SK-N-SH (cell line): ENCODE results near the gene NCAM1. TPM values are rescaled to one million over a fixed set of nuclear protein-coding genes. Genes with fewer than 3 reads are reported as not detected.

Experiments
- CTCF ChIA-PET: fragments of 300-600, 350-600 bp; formaldehyde crosslinking; extraction: SDS; loops from one replicate; lab custom pipeline; 2021; lab: Yijun Ruan, JAX
- POLR2A ChIA-PET: fragments of 350-600 bp; sonication (Branson Sonifier 250); formaldehyde crosslinking; extraction: SDS; loops from one replicate; lab custom pipeline; 2020; ENCODE audit warnings: antibody characterized with exemption, inconsistent platforms; lab: Yijun Ruan, JAX
- DNase-seq: peaks from one replicate; pipeline ENCODE4 v3.0.0; 2012
- H2AFZ ChIP-seq: fragments of 200-600 bp; sonication (generic); 2 replicates; pipeline ENCODE4 v1.8.1; 2016; ENCODE audit warnings: antibody characterized with exemption, mild to moderate bottlenecking, low read depth
- H3F3A ChIP-seq: fragments of 200-600 bp; sonication (generic); replicated peaks from 2 replicates; pipeline ENCODE3; 2016; ENCODE audit warnings: antibody characterized with exemption, mild to moderate bottlenecking; ENCODE audit not compliant: insufficient read depth
- H3K27ac ChIP-seq, 2 experiments: fragments of 200-500 bp in 1 of 2; fragments of 200-600 bp in 1 of 2; sonication (Bioruptor generic) in 1 of 2; sonication (generic), shearing (Covaris generic) in 1 of 2; 2 replicates each; pipeline versions ENCODE4 v1.5.1 to v1.6.1; 2014 to 2016; ENCODE audit warnings: low read depth in 2 of 2, inconsistent platforms in 1 of 2, low read length in 1 of 2, mild to moderate bottlenecking in 1 of 2, mixed read lengths in 1 of 2
- H3K27me3 ChIP-seq: fragments of 200-600 bp; sonication (generic), shearing (Covaris generic); 2 replicates; pipeline ENCODE4 v1.6.1; 2016; ENCODE audit warnings: mixed run types; ENCODE audit not compliant: insufficient read depth
- H3K36me3 ChIP-seq, 2 experiments: fragments of 200-500 bp in 1 of 2; fragments of 200-600 bp in 1 of 2; sonication (Bioruptor generic) in 1 of 2; sonication (generic) in 1 of 2; replicated peaks in 1 of 2; 2 replicates each; pipeline versions ENCODE3 to v1.5.1; 2014 to 2016; ENCODE audit warnings: low read length in 1 of 2, mild to moderate bottlenecking in 1 of 2; ENCODE audit not compliant: insufficient read depth in 2 of 2, control insufficient read depth in 1 of 2
- H3K4me1 ChIP-seq, 2 experiments: fragments of 200-500 bp in 1 of 2; fragments of 200-600 bp in 1 of 2; sonication (Bioruptor generic) in 1 of 2; sonication (generic), shearing (Covaris generic) in 1 of 2; 2 replicates each; pipeline versions ENCODE4 v1.5.1 to v1.6.1; 2014 to 2016; ENCODE audit warnings: low read depth in 1 of 2, low read length in 1 of 2, mixed run types in 1 of 2; ENCODE audit not compliant: insufficient read depth in 2 of 2, control insufficient read depth in 1 of 2
- H3K4me2 ChIP-seq: fragments of 200-600 bp; sonication (generic), shearing (Covaris generic); 2 replicates; pipeline ENCODE4 v1.6.1; 2017; ENCODE audit warnings: mixed run types
- H3K4me3 ChIP-seq, 2 experiments: fragments of 200-500 bp in 1 of 2; fragments of 200-600 bp in 1 of 2; sonication (Bioruptor generic) in 1 of 2; sonication (generic), shearing (Covaris generic) in 1 of 2; 2 replicates each; pipeline versions ENCODE4 v1.5.1 to v1.8.1; 2014 to 2016; ENCODE audit warnings: low read depth in 2 of 2, inconsistent platforms in 1 of 2, low read length in 1 of 2, mild to moderate bottlenecking in 1 of 2, mixed read lengths in 1 of 2, moderate library complexity in 1 of 2
- H3K79me2 ChIP-seq: fragments of 200-600 bp; sonication (generic); 2 replicates; pipeline ENCODE4 v1.8.1; 2017; ENCODE audit warnings: mild to moderate bottlenecking; ENCODE audit not compliant: insufficient read depth
- H3K9ac ChIP-seq: fragments of 200-600 bp; sonication (generic); 2 replicates; pipeline ENCODE4 v1.6.1; 2017; ENCODE audit warnings: mixed run types
- H3K9me2 ChIP-seq: fragments of 200-600 bp; sonication (generic); 2 replicates; pipeline ENCODE4 v1.6.1; 2017; ENCODE audit warnings: mixed run types
- H3K9me3 ChIP-seq: fragments of 200-600 bp; sonication (generic); 2 replicates; pipeline ENCODE4 v1.6.1; 2017; ENCODE audit warnings: mixed run types, mild to moderate bottlenecking, moderate library complexity
- H4K20me1 ChIP-seq: fragments of 200-600 bp; sonication (generic); 2 replicates; pipeline ENCODE4 v1.6.1; 2017; ENCODE audit warnings: mild to moderate bottlenecking, mixed run types; ENCODE audit not compliant: insufficient read depth
- CHD2 ChIP-seq: fragments of 150-350 bp; IDR thresholded peaks from 2 replicates; pipeline ENCODE4 v1.6.1; 2018; ENCODE audit warnings: low read length; ENCODE audit not compliant: partially characterized antibody
- ELF1 ChIP-seq: IDR thresholded peaks from 2 replicates; pipeline ENCODE4 v1.4.0; 2012
- EP300 ChIP-seq, 2 experiments: IDR thresholded peaks; 2 replicates each; pipeline versions ENCODE4 v1.4.0 to v1.6.1; 2012; ENCODE audit warnings: borderline replicate concordance in 1 of 2, low read depth in 1 of 2, low read length in 1 of 2
- FOSL2 ChIP-seq: IDR thresholded peaks from 2 replicates; pipeline ENCODE4 v1.4.0; 2012; ENCODE audit warnings: low read depth, mild to moderate bottlenecking, moderate library complexity, borderline replicate concordance
- FOXJ3 ChIP-seq: sonication (generic); formaldehyde crosslinking; IDR thresholded peaks from 2 replicates; pipeline ENCODE4 v1.5.1; 2020; ENCODE audit warnings: mild to moderate bottlenecking, missing genetic modification reagents
- FOXM1 ChIP-seq: IDR thresholded peaks from 2 replicates; pipeline ENCODE4 v1.4.0; 2012; ENCODE audit warnings: low read depth, mild to moderate bottlenecking
- GABPA ChIP-seq: IDR thresholded peaks from 2 replicates; pipeline ENCODE4 v1.4.0; 2012; ENCODE audit warnings: low read depth, mild to moderate bottlenecking
- MEF2A ChIP-seq: IDR thresholded peaks from 2 replicates; pipeline ENCODE4 v1.4.0; 2012; ENCODE audit warnings: low read depth, borderline replicate concordance
- MXI1 ChIP-seq: IDR thresholded peaks from 2 replicates; pipeline ENCODE4 v1.6.1; 2012; ENCODE audit warnings: mild to moderate bottlenecking, low read depth, low read length, improper control_type of control experiment
- NFIC ChIP-seq: IDR thresholded peaks from 2 replicates; pipeline ENCODE4 v1.4.0; 2012; ENCODE audit warnings: borderline replicate concordance
- POLR2AphosphoS5 ChIP-seq: IDR thresholded peaks from 2 replicates; pipeline ENCODE4 v1.6.1; 2012; ENCODE audit warnings: low read depth, low read length
- RAD21 ChIP-seq: IDR thresholded peaks from 2 replicates; pipeline ENCODE4 v1.6.1; 2012; ENCODE audit warnings: mild to moderate bottlenecking, low read length
- RCOR1 ChIP-seq: fragments of 150-350 bp; IDR thresholded peaks from 2 replicates; pipeline ENCODE4 v1.6.1; 2017; ENCODE audit warnings: antibody characterized with exemption, low read length
- RXRA ChIP-seq: IDR thresholded peaks from 2 replicates; pipeline ENCODE4 v1.4.0; 2012; ENCODE audit warnings: low read depth, mild to moderate bottlenecking, borderline replicate concordance
- SMC3 ChIP-seq: IDR thresholded peaks from 2 replicates; pipeline ENCODE4 v1.6.1; 2012; ENCODE audit warnings: low read depth, low read length, improper control_type of control experiment
- TAF1 ChIP-seq: IDR thresholded peaks from 2 replicates; pipeline ENCODE4 v1.6.1; 2012; ENCODE audit warnings: low read depth, mild to moderate bottlenecking, low read length, moderate library complexity, borderline replicate concordance
- WGBS: methylation state at CpG from one replicate; pipeline ENCODE4 v1.1.6; 2017; ENCODE audit warnings: low lambda C conversion rate; 5-methylcytosine and 5-hydroxymethylcytosine counted together
- polyA plus RNA-seq, 3 experiments: library from polyadenylated mRNA; depleted of rRNA; stranded (reverse); fragments of >200 nt; gene quantifications; 2 replicates each; pipeline ENCODE4 v1.2.3, GENCODE V29; 2012
- TF ChIP-seq, protein P1 (sequence below): IDR thresholded peaks from 2 replicates; pipeline ENCODE4; 2012
- TF ChIP-seq, protein P2 (sequence below): IDR thresholded peaks from 2 replicates; pipeline ENCODE4 v1.4.0; 2012; ENCODE audit warnings: low read depth
- TF ChIP-seq, protein P3 (sequence below): fragments of 200-600 bp; sonication (generic); IDR thresholded peaks from 2 replicates; pipeline ENCODE4 v1.6.1; 2017; ENCODE audit warnings: antibody characterized with exemption, mild to moderate bottlenecking, moderate library complexity
- TF ChIP-seq, protein P4 (sequence below): IDR thresholded peaks from 2 replicates; pipeline ENCODE4 v1.4.0; 2012; ENCODE audit warnings: low read depth, borderline replicate concordance

NCAM1 gene
- polyA plus RNA-seq, 1 of the 3 experiments (the other 2 are of a cell fraction) = 19.4 TPM

DNA sequence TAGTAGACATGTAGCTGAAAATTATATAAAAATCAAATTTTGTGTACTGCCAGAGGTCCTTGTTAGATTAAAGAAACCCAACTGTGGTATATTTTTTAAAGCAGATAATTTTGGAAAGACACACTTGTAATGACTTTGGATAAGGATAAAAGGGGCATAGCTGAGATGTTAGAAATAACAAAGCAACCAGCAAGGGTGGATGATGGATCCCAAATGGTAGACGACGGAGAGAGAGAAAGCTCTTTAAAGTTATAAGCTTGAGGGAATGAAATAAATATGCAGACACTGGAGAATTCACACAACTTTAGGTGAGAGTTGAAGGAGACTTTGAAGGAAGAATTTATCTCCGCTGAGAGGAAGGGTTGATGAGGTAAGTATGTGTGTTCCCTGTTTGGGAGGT, 10.6 kb downstream of the NCAM1 start:
- Histone ChIP-seq H3K79me2 (no peaks in the 10 kb centered on the region; the same call in 1 of the 2 replicates), H3K4me3 (no peak overlapping the region), H3F3A (no peaks in the 10 kb centered on the region), H3K4me1 (peaks cover 0 to 18% of the 10 kb centered on the region in 2 experiments; a peak in 2 of 4 replicates), H2AFZ (no peak overlapping the region), H4K20me1 (no peaks in the 10 kb centered on the region), H3K27ac (no peak overlapping the region), H3K27me3 (no peaks in the 10 kb centered on the region), H3K9me2 (no peaks in the 10 kb centered on the region), H3K9me3 (no peaks in the 10 kb centered on the region), H3K4me2 (no peak overlapping the region), H3K36me3 (no peaks in the 10 kb centered on the region), H3K9ac (no peak overlapping the region)
- no peak for DNase-seq
- CTCF ChIA-PET = interaction anchor here (2.8 to 3.1 kb wide), 3 partner anchors 318 to 384 kb away, joined by 9 to 13 read pairs (median 11); no protein-coding TSS in a partner anchor
- TF ChIP-seq POLR2AphosphoS5 = no peak
- TF ChIP-seq TAF1 = no peak
- TF ChIP-seq, protein P1, sequence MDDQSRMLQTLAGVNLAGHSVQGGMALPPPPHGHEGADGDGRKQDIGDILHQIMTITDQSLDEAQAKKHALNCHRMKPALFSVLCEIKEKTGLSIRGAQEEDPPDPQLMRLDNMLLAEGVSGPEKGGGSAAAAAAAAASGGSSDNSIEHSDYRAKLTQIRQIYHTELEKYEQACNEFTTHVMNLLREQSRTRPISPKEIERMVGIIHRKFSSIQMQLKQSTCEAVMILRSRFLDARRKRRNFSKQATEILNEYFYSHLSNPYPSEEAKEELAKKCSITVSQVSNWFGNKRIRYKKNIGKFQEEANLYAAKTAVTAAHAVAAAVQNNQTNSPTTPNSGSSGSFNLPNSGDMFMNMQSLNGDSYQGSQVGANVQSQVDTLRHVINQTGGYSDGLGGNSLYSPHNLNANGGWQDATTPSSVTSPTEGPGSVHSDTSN = no peak
- TF ChIP-seq EP300 (IDR thresholded peaks at IDR 0.05; ENCODE audit: borderline replicate concordance in 1 of 2, low read depth in 1 of 2, low read length in 1 of 2) = no peak
- TF ChIP-seq ELF1 = no peak
- TF ChIP-seq MXI1 = no peak
- TF ChIP-seq FOXJ3 (CRISPR knock-in tag) = no peak
- TF ChIP-seq SMC3 = no peak
- no peak for TF ChIP-seq RAD21
- POLR2A ChIA-PET = no interaction called here
- WGBS = 85% methylated on average over 3 of the region's 3 CpGs

DNA sequence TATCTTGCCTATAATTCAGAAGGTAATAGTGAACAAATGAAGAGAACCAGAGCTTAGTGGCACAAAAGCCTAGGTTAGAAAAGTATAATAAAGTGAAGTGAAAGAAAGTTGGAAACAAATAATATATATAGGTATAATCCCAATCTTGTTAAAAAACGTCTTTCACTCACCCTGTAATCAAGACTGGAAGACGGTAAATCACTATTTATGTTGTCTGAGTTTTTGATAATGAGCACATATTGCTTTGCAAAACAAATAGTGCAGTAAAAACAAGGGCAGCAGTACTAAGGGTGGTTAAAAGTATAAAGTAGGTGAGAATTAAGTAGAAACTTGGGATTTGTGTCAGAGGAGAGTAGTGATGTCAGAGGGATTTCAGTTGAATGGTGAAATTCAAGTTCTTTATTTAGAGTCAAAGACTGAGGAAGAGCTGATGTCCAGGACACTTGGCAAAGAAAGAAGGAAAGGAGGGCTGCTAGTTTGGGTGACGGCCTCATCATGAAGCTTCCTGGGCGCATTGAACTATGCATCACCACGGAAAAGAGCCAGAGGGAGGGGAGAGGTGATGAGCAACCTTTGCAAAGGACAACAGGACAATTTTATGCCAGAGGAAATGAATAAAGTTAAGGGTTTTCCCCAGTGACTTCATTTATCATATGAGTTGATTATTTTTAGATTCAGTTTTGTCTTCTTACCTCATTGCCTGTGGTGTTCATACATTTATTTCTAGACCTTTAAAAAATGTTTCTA, 11.4 kb downstream of the NCAM1 start:
- 68% methylated on average over 5 of the region's 5 CpGs for WGBS
- no peaks in the 10 kb centered on the region; the same call in 1 of the 2 replicates for H3K79me2 ChIP-seq
- no peak for DNase-seq
- H3K9me2 ChIP-seq = no peaks in the 10 kb centered on the region
- TF ChIP-seq, protein P2, sequence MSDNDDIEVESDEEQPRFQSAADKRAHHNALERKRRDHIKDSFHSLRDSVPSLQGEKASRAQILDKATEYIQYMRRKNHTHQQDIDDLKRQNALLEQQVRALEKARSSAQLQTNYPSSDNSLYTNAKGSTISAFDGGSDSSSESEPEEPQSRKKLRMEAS = no peak
- no peak for TF ChIP-seq GABPA
- TF ChIP-seq RCOR1 = no peak
- no peak for TF ChIP-seq CHD2
- TF ChIP-seq ELF1 = no peak
- TF ChIP-seq RXRA = no peak
- TF ChIP-seq, protein P3, sequence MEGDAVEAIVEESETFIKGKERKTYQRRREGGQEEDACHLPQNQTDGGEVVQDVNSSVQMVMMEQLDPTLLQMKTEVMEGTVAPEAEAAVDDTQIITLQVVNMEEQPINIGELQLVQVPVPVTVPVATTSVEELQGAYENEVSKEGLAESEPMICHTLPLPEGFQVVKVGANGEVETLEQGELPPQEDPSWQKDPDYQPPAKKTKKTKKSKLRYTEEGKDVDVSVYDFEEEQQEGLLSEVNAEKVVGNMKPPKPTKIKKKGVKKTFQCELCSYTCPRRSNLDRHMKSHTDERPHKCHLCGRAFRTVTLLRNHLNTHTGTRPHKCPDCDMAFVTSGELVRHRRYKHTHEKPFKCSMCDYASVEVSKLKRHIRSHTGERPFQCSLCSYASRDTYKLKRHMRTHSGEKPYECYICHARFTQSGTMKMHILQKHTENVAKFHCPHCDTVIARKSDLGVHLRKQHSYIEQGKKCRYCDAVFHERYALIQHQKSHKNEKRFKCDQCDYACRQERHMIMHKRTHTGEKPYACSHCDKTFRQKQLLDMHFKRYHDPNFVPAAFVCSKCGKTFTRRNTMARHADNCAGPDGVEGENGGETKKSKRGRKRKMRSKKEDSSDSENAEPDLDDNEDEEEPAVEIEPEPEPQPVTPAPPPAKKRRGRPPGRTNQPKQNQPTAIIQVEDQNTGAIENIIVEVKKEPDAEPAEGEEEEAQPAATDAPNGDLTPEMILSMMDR = no peak
- TF ChIP-seq FOXJ3 (CRISPR knock-in tag) = no peak
- TF ChIP-seq, protein P4, sequence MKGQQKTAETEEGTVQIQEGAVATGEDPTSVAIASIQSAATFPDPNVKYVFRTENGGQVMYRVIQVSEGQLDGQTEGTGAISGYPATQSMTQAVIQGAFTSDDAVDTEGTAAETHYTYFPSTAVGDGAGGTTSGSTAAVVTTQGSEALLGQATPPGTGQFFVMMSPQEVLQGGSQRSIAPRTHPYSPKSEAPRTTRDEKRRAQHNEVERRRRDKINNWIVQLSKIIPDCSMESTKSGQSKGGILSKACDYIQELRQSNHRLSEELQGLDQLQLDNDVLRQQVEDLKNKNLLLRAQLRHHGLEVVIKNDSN = no peak
- no peak for TF ChIP-seq NFIC
- no peak for TF ChIP-seq FOSL2
- no peak for TF ChIP-seq FOXM1
- no peak for TF ChIP-seq MEF2A
- no peak for TF ChIP-seq POLR2AphosphoS5
- H3K4me3 ChIP-seq = no peak overlapping the region
- H4K20me1 ChIP-seq = no peaks in the 10 kb centered on the region
- H3K27me3 ChIP-seq = no peaks in the 10 kb centered on the region
- ChIA-PET CTCF (interaction anchor here (0.6 to 3.1 kb wide), 4 partner anchors 15 to 384 kb away, joined by 3 to 13 read pairs (median 6); no protein-coding TSS in a partner anchor), POLR2A (interaction anchor here (1.0 kb wide), 1 partner anchor 10 kb away, joined by 3 read pairs; no protein-coding TSS in a partner anchor)
- no peak overlapping the region for H3K4me2 ChIP-seq
- no peaks in the 10 kb centered on the region for H3K9me3 ChIP-seq
- no peak overlapping the region for H3K27ac ChIP-seq
- no peaks in the 10 kb centered on the region for H3K36me3 ChIP-seq
- no peak overlapping the region for H3K9ac ChIP-seq
- H2AFZ ChIP-seq = no peak overlapping the region
- H3F3A ChIP-seq = no peaks in the 10 kb centered on the region
- H3K4me1 ChIP-seq = peaks cover 5 to 18% of the 10 kb centered on the region in 2 experiments; a peak in 3 of 4 replicates
